CD4-positive, alpha-beta T cell (primary cell): ENCODE data around the gene NANOS2. TPM values are rescaled to one million over a fixed set of nuclear protein-coding genes. Genes with fewer than 3 reads are reported as not detected.

Source experiments
- ATAC-seq: fragments of 200-7000 bp; cut with Tn5 transposase; one replicate; pipeline ENCODE4 v1.10.0; 2022; ENCODE audit warnings: mild to moderate bottlenecking; ENCODE audit not compliant: poor library complexity
- CTCF ChIA-PET: fragments of 350-600 bp; sonication (Branson Sonifier 250); formaldehyde crosslinking; loops from one replicate; lab custom pipeline; 2021; ENCODE audit warnings: antibody characterized with exemption, inconsistent platforms; lab: Charles Lee
- POLR2A ChIA-PET: fragments of 350-600 bp; sonication (Branson Sonifier 250); formaldehyde crosslinking; loops from one replicate; lab custom pipeline; 2021; ENCODE audit warnings: antibody characterized with exemption, inconsistent platforms; lab: Charles Lee
- DNase-seq, 14 experiments: peaks; one replicate each; pipeline ENCODE4 v3.0.0-alpha.2; 2013 to 2020; ENCODE audit warnings: mixed read lengths in 2 of 14
- H3K27ac ChIP-seq, 2 donors: one replicate each; pipeline versions ENCODE4 v1.5.1 to v1.7.0; 2013; ENCODE audit warnings: low read length in 2 of 2, low read depth in 1 of 2, mild to moderate bottlenecking in 1 of 2
- H3K27me3 ChIP-seq, 2 experiments: 1 replicate in 1 of 2; 2 replicates in 1 of 2; pipeline versions ENCODE4 v1.6.1 to v1.7.0; 2013; ENCODE audit warnings: low read length in 2 of 2, control low read depth in 1 of 2, mild to moderate bottlenecking in 1 of 2, moderate library complexity in 1 of 2; ENCODE audit not compliant: insufficient read depth in 2 of 2, control insufficient read depth in 1 of 2
- H3K36me3 ChIP-seq: one replicate; pipeline ENCODE4 v1.6.1; 2013; ENCODE audit warnings: low read length, control low read depth; ENCODE audit not compliant: insufficient read depth
- H3K4me1 ChIP-seq: one replicate; pipeline ENCODE4 v1.6.1; 2013; ENCODE audit warnings: low read length, control low read depth; ENCODE audit not compliant: insufficient read depth
- H3K4me3 ChIP-seq: one replicate; pipeline ENCODE4 v1.5.1; 2013; ENCODE audit warnings: mild to moderate bottlenecking, low read length, moderate library complexity
- H3K9me3 ChIP-seq, 2 experiments: 1 replicate in 1 of 2; 2 replicates in 1 of 2; pipeline versions ENCODE4 v1.6.1 to v1.7.0; 2013; ENCODE audit warnings: low read length in 2 of 2, mild to moderate bottlenecking in 2 of 2, control low read depth in 1 of 2, moderate library complexity in 1 of 2; ENCODE audit not compliant: control insufficient read depth in 1 of 2, insufficient read depth in 1 of 2
- H3K27ac Mint-ChIP-seq: one replicate; pipeline ENCODE4 v1.8.0; 2020; ENCODE audit warnings: mixed read lengths
- H3K27me3 Mint-ChIP-seq: one replicate; pipeline ENCODE4 v1.8.0; 2021; ENCODE audit warnings: mixed read lengths
- H3K36me3 Mint-ChIP-seq: one replicate; pipeline ENCODE4 v1.8.0; 2021; ENCODE audit warnings: low read depth, mixed read lengths
- H3K4me1 Mint-ChIP-seq: one replicate; pipeline ENCODE4 v1.8.0; 2021; ENCODE audit warnings: low read depth, mixed read lengths
- H3K4me3 Mint-ChIP-seq: one replicate; pipeline ENCODE4 v1.8.0; 2020; ENCODE audit warnings: mild to moderate bottlenecking, mixed read lengths
- H3K9me3 Mint-ChIP-seq: one replicate; pipeline ENCODE4 v1.8.0; 2020; ENCODE audit warnings: mixed read lengths
- CTCF ChIP-seq: fragments of 200-600 bp; IDR thresholded peaks from one replicate; pipeline ENCODE4 v1.8.0; 2022; ENCODE audit warnings: antibody characterized with exemption, mild to moderate bottlenecking
- intact Hi-C, 2 experiments: fragments of 100-400 bp; cut with DNase I in 1 of 2; cut with micrococcal nuclease in 1 of 2; formaldehyde crosslinking; loops; one replicate each; pipeline versions ENCODE4 v1.15.1 to v1.9.0; 2023 to 2025; cut with DNase I, micrococcal nuclease
- total RNA-seq, 174 experiments: library from RNA in 2 of 174; stranded (reverse) in 2 of 174; gene quantifications; one replicate each; pipeline ENCODE4 v1.2.3 and lab custom pipeline; 2021 to 2026

NANOS2 gene
- total RNA-seq, 2 experiments from 2014 or later = not detected

GRCh38 chr19:45863335-45863839, 51.2 kb downstream of the NANOS2 start:
- H3K4me1 ChIP-seq = peaks cover 29% of the 10 kb centered on the region
- no peak overlapping the region for H3K27ac ChIP-seq
- H3K27ac Mint-ChIP-seq = peak overlapping the region; percentile 83
- peaks cover 29% of the 10 kb centered on the region for H3K27me3 Mint-ChIP-seq
- no peak for ATAC-seq
- DNase-seq = no peak
- no peak for TF ChIP-seq CTCF
- POLR2A ChIA-PET = interaction anchor here (0.6 to 2.4 kb wide), 15 partner anchors 22 to 1412 kb away, joined by 3 to 37 read pairs (median 4); partner anchors contain the start of genes CCDC61, INAFM1, IRF2BP1 and MYPOP
- peaks cover 9 to 13% of the 10 kb centered on the region in 2 experiments for H3K27me3 ChIP-seq
- H3K9me3 ChIP-seq = peaks cover 0 to 4% of the 10 kb centered on the region in 2 experiments
- H3K9me3 Mint-ChIP-seq = no peaks in the 10 kb centered on the region
- H3K4me3 Mint-ChIP-seq = peak overlapping the region; percentile 99
- H3K36me3 Mint-ChIP-seq = peaks cover 23% of the 10 kb centered on the region
- intact Hi-C loops = loop anchor here (1.0 to 10.0 kb wide), 8 partner anchors 23 to 909 kb away; partner anchors contain the start of genes IRF2BP1 (in 2 of the 2), CCDC61 (in 1 of the 2), CLPTM1 (in 1 of the 2) and DMWD (in 1 of the 2)
- peaks cover 34% of the 10 kb centered on the region for H3K4me1 Mint-ChIP-seq
- CTCF ChIA-PET = interaction anchor here (0.8 to 2.7 kb wide), 10 partner anchors 10 to 378 kb away, joined by 3 to 14 read pairs (median 6); partner anchors contain the start of genes IRF2BP1 and MYPOP
- H3K36me3 ChIP-seq = peaks cover 15% of the 10 kb centered on the region
- peak overlapping the region; percentile 80 for H3K4me3 ChIP-seq

Other genes with a start within 250 kb of the NANOS2 start
- gene GIPR, start 246.6 kb downstream of the NANOS2 start, total RNA-seq = 1 to 10 TPM; 2.4 to 3.0 TPM
- 100 to 1,000 TPM; 367 to 369 TPM for gene SNRPD2, start 222.8 kb downstream of the NANOS2 start, total RNA-seq
- 1 to 10 TPM; 3.7 to 5.0 TPM for gene QPCTL, start 222.1 kb downstream of the NANOS2 start, total RNA-seq
- gene FBXO46, start 183.9 kb downstream of the NANOS2 start, total RNA-seq = 10 to 100 TPM; 17.2 to 17.5 TPM
- gene MEIOSIN, start 181.3 kb downstream of the NANOS2 start, total RNA-seq = not detected
- gene SIX5, start 145.5 kb downstream of the NANOS2 start, total RNA-seq = under 1 TPM; 0.58 to 0.59 TPM
- gene DMPK, start 132.3 kb downstream of the NANOS2 start, total RNA-seq = 10 to 100 TPM; 24.0 to 24.9 TPM
- gene DMWD, start 121.9 kb downstream of the NANOS2 start, total RNA-seq = 10 to 100 TPM; 28.6 to 31.5 TPM
- gene RSPH6A, start 99.5 kb downstream of the NANOS2 start, total RNA-seq = under 1 TPM; 0.17 to 0.25 TPM
- gene SYMPK, start 51.6 kb downstream of the NANOS2 start, total RNA-seq = 10 to 100 TPM; 63.3 to 65.0 TPM
- gene FOXA3, start 50.5 kb downstream of the NANOS2 start, total RNA-seq = not detected
- 10 to 100 TPM; 21.0 to 21.6 TPM for gene IRF2BP1, start 28.6 kb downstream of the NANOS2 start, total RNA-seq
- 1 to 10 TPM; 4.1 to 4.7 TPM for gene MYPOP, start 12.2 kb downstream of the NANOS2 start, total RNA-seq
- gene NOVA2, start 59.1 kb upstream of the NANOS2 start, total RNA-seq = not detected
- gene CCDC61, start 80.7 kb upstream of the NANOS2 start, total RNA-seq = 1 to 10 TPM; 4.9 to 6.6 TPM
- gene PGLYRP1, start 108.3 kb upstream of the NANOS2 start, total RNA-seq = not detected
- gene IGFL4, start 126.2 kb upstream of the NANOS2 start, total RNA-seq = not detected
- gene IGFL3, start 209.9 kb upstream of the NANOS2 start, total RNA-seq = not detected
- not detected for gene IGFL2, start 233.5 kb upstream of the NANOS2 start, total RNA-seq